ENCODE results near the gene ANKRD50.

DNA sequence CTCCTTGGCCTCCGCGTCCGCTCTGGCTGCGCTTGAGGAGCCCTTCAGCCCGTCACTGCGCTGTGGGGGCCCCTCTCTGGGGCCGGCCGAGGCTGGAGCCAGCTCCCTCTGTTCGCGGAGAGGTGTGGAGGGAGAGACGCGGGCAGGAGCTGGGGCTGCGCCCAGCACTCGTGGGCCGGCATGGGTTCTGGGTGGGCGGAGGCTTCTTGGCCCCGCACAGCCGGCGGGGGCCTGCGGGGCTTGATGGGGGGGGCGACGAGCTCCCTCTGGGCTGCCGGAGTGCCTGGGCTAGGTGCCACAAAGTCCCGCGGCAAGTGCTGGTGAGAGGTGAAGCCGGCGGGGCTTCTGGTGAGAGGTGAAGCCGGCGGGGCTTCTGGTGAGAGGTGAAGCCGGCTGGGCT, 61.9 kb downstream of the ANKRD50 start:
- TF ChIP-seq, protein P1, sequence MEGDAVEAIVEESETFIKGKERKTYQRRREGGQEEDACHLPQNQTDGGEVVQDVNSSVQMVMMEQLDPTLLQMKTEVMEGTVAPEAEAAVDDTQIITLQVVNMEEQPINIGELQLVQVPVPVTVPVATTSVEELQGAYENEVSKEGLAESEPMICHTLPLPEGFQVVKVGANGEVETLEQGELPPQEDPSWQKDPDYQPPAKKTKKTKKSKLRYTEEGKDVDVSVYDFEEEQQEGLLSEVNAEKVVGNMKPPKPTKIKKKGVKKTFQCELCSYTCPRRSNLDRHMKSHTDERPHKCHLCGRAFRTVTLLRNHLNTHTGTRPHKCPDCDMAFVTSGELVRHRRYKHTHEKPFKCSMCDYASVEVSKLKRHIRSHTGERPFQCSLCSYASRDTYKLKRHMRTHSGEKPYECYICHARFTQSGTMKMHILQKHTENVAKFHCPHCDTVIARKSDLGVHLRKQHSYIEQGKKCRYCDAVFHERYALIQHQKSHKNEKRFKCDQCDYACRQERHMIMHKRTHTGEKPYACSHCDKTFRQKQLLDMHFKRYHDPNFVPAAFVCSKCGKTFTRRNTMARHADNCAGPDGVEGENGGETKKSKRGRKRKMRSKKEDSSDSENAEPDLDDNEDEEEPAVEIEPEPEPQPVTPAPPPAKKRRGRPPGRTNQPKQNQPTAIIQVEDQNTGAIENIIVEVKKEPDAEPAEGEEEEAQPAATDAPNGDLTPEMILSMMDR (IDR thresholded peaks at IDR 0.05): no peak
- TF ChIP-seq POLR2AphosphoS5 (IDR thresholded peaks at IDR 0.05; ENCODE audit: insufficient read depth in 1 of 2, low read depth in 1 of 2) (no peak), POLR2A (IDR thresholded peaks at IDR 0.05) (no peak)

Measured in vagina (tissue), 2 donors.